IMR-90 (cell line): ENCODE data around the gene LRP1B. TPM values are rescaled to one million over a fixed set of nuclear protein-coding genes. Genes with fewer than 3 reads are reported as not detected.

Source experiments
- ATAC-seq: fragments of 200-7000 bp; cut with Tn5 transposase; 2 replicates; pipeline ENCODE4 v1.9.1; 2020; ENCODE audit warnings: low read depth, mild to moderate bottlenecking, moderate library complexity
- BruUV-seq: library from RNA; stranded (reverse); fragments of 400-500 nt; replicated peaks from 2 replicates; lab custom pipeline; 2021; lab: Mats Ljungman, UMichigan
- CTCF ChIA-PET: fragments of 300-600 bp; formaldehyde crosslinking; extraction: SDS; loops from one replicate; lab custom pipeline; 2021; ENCODE audit warnings: antibody characterized with exemption; lab: Yijun Ruan, JAX
- POLR2A ChIA-PET: fragments of 300-600 bp; sonication (Branson Sonifier 250); formaldehyde crosslinking; loops from one replicate; lab custom pipeline; 2022; ENCODE audit warnings: antibody characterized with exemption; ENCODE audit not compliant: unreplicated experiment; lab: Charles Lee
- DNase-seq: peaks from one replicate; pipeline ENCODE4 v3.0.0; 2013
- H2AFZ ChIP-seq: replicated peaks from 2 replicates; pipeline ENCODE3; 2013; ENCODE audit warnings: low read length, mild to moderate bottlenecking; ENCODE audit not compliant: poor library complexity
- H2AK5ac ChIP-seq: 2 replicates; pipeline ENCODE4 v1.6.1; 2013; ENCODE audit warnings: low read depth, low read length, inconsistent platforms
- H2AK9ac ChIP-seq: replicated peaks from 2 replicates; pipeline ENCODE3; 2013; ENCODE audit warnings: mild to moderate bottlenecking, low read depth, low read length, moderate library complexity; ENCODE audit not compliant: poor library complexity
- H2BK120ac ChIP-seq: 2 replicates; pipeline ENCODE4 v1.6.1; 2013; ENCODE audit warnings: low read depth, low read length, inconsistent platforms
- H2BK15ac ChIP-seq: 3 replicates; pipeline ENCODE4 v1.6.1; 2013; ENCODE audit warnings: low read depth, low read length, inconsistent platforms
- H2BK20ac ChIP-seq: 2 replicates; pipeline ENCODE4 v1.6.1; 2013; ENCODE audit warnings: low read depth, mild to moderate bottlenecking, inconsistent platforms, low read length, moderate library complexity
- H2BK5ac ChIP-seq: 2 replicates; pipeline ENCODE4 v1.6.1; 2013; ENCODE audit warnings: mild to moderate bottlenecking, low read depth, low read length, inconsistent platforms; ENCODE audit not compliant: poor library complexity, severe bottlenecking
- H3K14ac ChIP-seq: replicated peaks from 2 replicates; pipeline ENCODE4 v1.6.1; 2013; ENCODE audit warnings: low read depth, low read length, inconsistent platforms
- H3K18ac ChIP-seq: 2 replicates; pipeline ENCODE4 v1.6.1; 2013; ENCODE audit warnings: low read depth, low read length, control low read depth
- H3K23ac ChIP-seq: 2 replicates; pipeline ENCODE4 v1.6.1; 2013; ENCODE audit warnings: low read depth, low read length, inconsistent platforms
- H3K27ac ChIP-seq: 2 replicates; pipeline ENCODE4 v1.5.1; 2013; ENCODE audit warnings: mild to moderate bottlenecking, control low read depth, low read length; ENCODE audit not compliant: insufficient read depth
- H3K27me3 ChIP-seq: 2 replicates; pipeline ENCODE4 v1.6.1; 2013; ENCODE audit warnings: low read length; ENCODE audit not compliant: control insufficient read depth, insufficient read depth
- H3K36me3 ChIP-seq: 2 replicates; pipeline ENCODE4 v1.6.1; 2013; ENCODE audit warnings: low read length, mixed read lengths; ENCODE audit not compliant: control insufficient read depth, insufficient read depth
- H3K4ac ChIP-seq: 2 replicates; pipeline ENCODE4 v1.6.1; 2013; ENCODE audit warnings: low read depth, low read length, inconsistent platforms
- H3K4me1 ChIP-seq: 2 replicates; pipeline ENCODE4 v1.6.1; 2013; ENCODE audit warnings: low read length, mixed read lengths; ENCODE audit not compliant: control insufficient read depth, insufficient read depth
- H3K4me2 ChIP-seq: 2 replicates; pipeline ENCODE4 v1.6.1; 2013; ENCODE audit warnings: low read depth, mild to moderate bottlenecking, control low read depth, low read length, moderate library complexity
- H3K4me3 ChIP-seq: 2 replicates; pipeline ENCODE4 v1.5.1; 2013; ENCODE audit warnings: low read depth, mild to moderate bottlenecking, control low read depth, low read length, moderate library complexity; ENCODE audit not compliant: insufficient read depth
- H3K56ac ChIP-seq: 2 replicates; pipeline ENCODE4 v1.6.1; 2013; ENCODE audit warnings: low read length, inconsistent platforms; ENCODE audit not compliant: insufficient read depth; ENCODE audit errors: extremely low read depth
- H3K79me1 ChIP-seq, 2 experiments: 2 replicates each; pipeline ENCODE4 v1.6.1; 2013; ENCODE audit warnings: low read length in 2 of 2, inconsistent platforms in 1 of 2, low read depth in 1 of 2
- H3K9ac ChIP-seq: 2 replicates; pipeline ENCODE4 v1.6.1; 2013; ENCODE audit warnings: low read depth, low read length, control low read depth
- H3K9me1 ChIP-seq: 2 replicates; pipeline ENCODE4 v1.6.1; 2013; ENCODE audit warnings: low read length, inconsistent platforms; ENCODE audit not compliant: insufficient read depth
- H3K9me3 ChIP-seq: 2 replicates; pipeline ENCODE4 v1.6.1; 2013; ENCODE audit warnings: low read length; ENCODE audit not compliant: control insufficient read depth, insufficient read depth
- H4K20me1 ChIP-seq: 2 replicates; pipeline ENCODE4 v1.6.1; 2013; ENCODE audit warnings: low read length, inconsistent platforms; ENCODE audit not compliant: insufficient read depth
- H4K5ac ChIP-seq: 2 replicates; pipeline ENCODE4 v1.6.1; 2013; ENCODE audit warnings: mild to moderate bottlenecking, low read depth, low read length, control low read depth
- H4K8ac ChIP-seq, 2 experiments: 2 replicates each; pipeline ENCODE4 v1.6.1; 2013; ENCODE audit warnings: low read depth in 2 of 2, low read length in 2 of 2, control low read depth in 1 of 2, inconsistent platforms in 1 of 2
- H4K91ac ChIP-seq: 2 replicates; pipeline ENCODE4 v1.6.1; 2013; ENCODE audit warnings: low read depth, low read length, inconsistent platforms; ENCODE audit not compliant: insufficient read depth
- BHLHE40 ChIP-seq: fragments of 150-350 bp; IDR thresholded peaks from 2 replicates; pipeline ENCODE4 v1.6.1; 2016; ENCODE audit warnings: mild to moderate bottlenecking, low read depth, low read length
- CEBPB ChIP-seq: IDR thresholded peaks from 2 replicates; pipeline ENCODE4 v1.6.1; 2012; ENCODE audit warnings: low read depth, low read length, improper control_type of control experiment
- CHD1 ChIP-seq: IDR thresholded peaks from 2 replicates; pipeline ENCODE4 v1.6.1; 2012; ENCODE audit warnings: low read depth, low read length, improper control_type of control experiment
- ELK1 ChIP-seq: fragments of 150-350 bp; IDR thresholded peaks from 2 replicates; pipeline ENCODE4 v1.6.1; 2016; ENCODE audit warnings: low read depth, mild to moderate bottlenecking, low read length, moderate library complexity, borderline replicate concordance
- FOS ChIP-seq: fragments of 150-350 bp; IDR thresholded peaks from 2 replicates; pipeline ENCODE4 v1.6.1; 2016; ENCODE audit warnings: low read depth, low read length
- MAFK ChIP-seq: IDR thresholded peaks from 2 replicates; pipeline ENCODE4 v1.6.1; 2012; ENCODE audit warnings: low read depth, low read length, improper control_type of control experiment
- MAZ ChIP-seq: IDR thresholded peaks from 2 replicates; pipeline ENCODE4 v1.6.1; 2012; ENCODE audit warnings: low read depth, mild to moderate bottlenecking, low read length, improper control_type of control experiment, moderate library complexity, borderline replicate concordance
- MXI1 ChIP-seq: IDR thresholded peaks from 2 replicates; pipeline ENCODE4 v1.6.1; 2012; ENCODE audit warnings: low read depth, mild to moderate bottlenecking, low read length, moderate library complexity, borderline replicate concordance
- NFE2L2 ChIP-seq: fragments of 150-350 bp; IDR thresholded peaks from 2 replicates; pipeline ENCODE4 v1.6.1; 2016; ENCODE audit warnings: low read depth, mild to moderate bottlenecking, low read length
- POLR2A ChIP-seq: IDR thresholded peaks from 2 replicates; pipeline ENCODE4 v1.6.1; 2012; ENCODE audit warnings: mild to moderate bottlenecking, low read depth, low read length
- RAD21 ChIP-seq: IDR thresholded peaks from 2 replicates; pipeline ENCODE4 v1.6.1; 2012; ENCODE audit warnings: low read length, improper control_type of control experiment
- RCOR1 ChIP-seq: IDR thresholded peaks from 2 replicates; pipeline ENCODE4 v1.6.1; 2012; ENCODE audit warnings: mild to moderate bottlenecking, low read length, improper control_type of control experiment; ENCODE audit not compliant: insufficient replicate concordance
- RFX5 ChIP-seq: IDR thresholded peaks from 2 replicates; pipeline ENCODE4 v1.8.0; 2012; ENCODE audit warnings: low read depth, mild to moderate bottlenecking, low read length, moderate library complexity
- SMC3 ChIP-seq: fragments of 150-350 bp; IDR thresholded peaks from 2 replicates; pipeline ENCODE4 v1.6.1; 2016; ENCODE audit warnings: low read depth, mild to moderate bottlenecking, antibody characterized with exemption, low read length, moderate library complexity
- WGBS, 2 experiments: methylation state at CpG; one replicate each; pipeline versions ENCODE4 v1.1.5 to v1.1.7; 2013; ENCODE audit warnings: missing lambda C conversion rate in 2 of 2; ENCODE audit not compliant: insufficient read length in 1 of 2; ENCODE audit errors: extremely low coverage in 2 of 2; 5-methylcytosine and 5-hydroxymethylcytosine counted together
- dilution Hi-C: fragments of 300-500 bp; cut with HindIII; formaldehyde crosslinking; loops from one replicate; pipeline ENCODE4 v1.14.3; 2018; ENCODE audit warnings: low sequenced_read_pairs; ENCODE audit not compliant: unreplicated experiment
- in situ Hi-C: fragments of 300-500 bp; cut with MboI; formaldehyde crosslinking; loops from 3 replicates; pipeline ENCODE4 v1.14.3; 2019; ENCODE audit warnings: low sequenced_read_pairs, inconsistent platforms, mixed read lengths
- intact Hi-C: fragments of 100-400 bp; cut with micrococcal nuclease; formaldehyde crosslinking; loops from 2 replicates; pipeline ENCODE4 v1.10.0; 2022
- polyA plus RNA-seq, 3 experiments: library from polyadenylated mRNA; depleted of rRNA; stranded (reverse); fragments of >200 nt; gene quantifications; 2 replicates each; pipeline ENCODE4 v1.2.3, GENCODE V29; 2012; ENCODE audit warnings: low replicate concordance in 1 of 3
- total RNA-seq: library from RNA; depleted of rRNA; stranded (reverse); fragments of >200 nt; gene quantifications from 2 replicates; pipeline ENCODE4 v1.2.3, GENCODE V29; 2012
- TF ChIP-seq, protein P1 (sequence below): fragments of 150-350 bp; IDR thresholded peaks from 2 replicates; pipeline ENCODE4 v1.6.1; 2017; ENCODE audit warnings: mild to moderate bottlenecking, antibody characterized with exemption, low read length, low read depth
- TF ChIP-seq, protein P2 (sequence below): conservative IDR thresholded peaks from 2 replicates; pipeline ENCODE4 v1.5.1; 2012; ENCODE audit warnings: mild to moderate bottlenecking, low read depth, low read length, improper control_type of control experiment

The LRP1B gene
- total and polyA plus RNA-seq, 2 of the 4 experiments (the other 2 are of a cell fraction): under 0.01 to 0.02 TPM

DNA sequence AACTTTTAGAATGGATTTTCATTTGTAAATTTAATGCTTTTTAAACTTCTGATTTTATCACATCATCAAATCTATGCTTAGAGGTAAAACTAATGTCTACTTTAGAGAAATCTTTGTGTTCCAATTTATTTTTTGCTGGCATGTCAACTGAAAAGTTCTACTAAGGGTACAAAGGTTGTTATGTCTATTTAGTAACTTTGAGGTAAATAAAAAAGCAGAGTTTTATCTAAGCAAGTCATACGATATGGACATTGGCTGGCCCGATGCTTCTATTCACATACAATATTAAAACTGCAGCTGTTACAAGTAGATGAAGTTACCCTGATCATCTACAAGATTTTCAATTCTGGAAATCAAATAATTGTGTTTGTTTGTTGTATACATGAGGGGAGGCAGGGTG, 1575.1 kb downstream of the LRP1B start:
- Histone ChIP-seq H3K4me2 (no peak overlapping the region), H2BK120ac (no peak overlapping the region), H3K36me3 (no peaks in the 10 kb centered on the region), H3K9me3 (no peaks in the 10 kb centered on the region), H3K14ac (no peak overlapping the region), H3K9ac (no peak overlapping the region), H3K27me3 (no peaks in the 10 kb centered on the region), H2BK15ac (no peak overlapping the region), H3K4ac (no peak overlapping the region), H2BK5ac (no peak overlapping the region), H3K23ac (no peak overlapping the region), H4K8ac (no peak overlapping the region), H3K4me3 (no peak overlapping the region), H4K91ac (no peak overlapping the region), H4K20me1 (no peaks in the 10 kb centered on the region), H3K9me1 (no peaks in the 10 kb centered on the region), H3K27ac (no peak overlapping the region), H3K56ac (no peak overlapping the region), H3K79me1 (no peaks in the 10 kb centered on the region), H3K18ac (no peak overlapping the region), H2AFZ (no peak overlapping the region), H2BK20ac (no peak overlapping the region), H3K4me1 (no peaks in the 10 kb centered on the region), H2AK5ac (no peak overlapping the region), H2AK9ac (no peak overlapping the region), H4K5ac (no peak overlapping the region)
- DNase-seq: no peak
- dilution Hi-C loops: no loop called here
- in situ Hi-C loops: no loop called here
- no peak for ATAC-seq
- WGBS, 2 experiments: no CpG with 5 or more reads among the region's 2 CpGs
- POLR2A ChIA-PET: no interaction called here
- no TSS peak for BruUV-seq
- intact Hi-C loops: no loop called here
- no peak for TF ChIP-seq NFE2L2
- no peak for TF ChIP-seq BHLHE40
- TF ChIP-seq SMC3: no peak
- TF ChIP-seq, protein P1, sequence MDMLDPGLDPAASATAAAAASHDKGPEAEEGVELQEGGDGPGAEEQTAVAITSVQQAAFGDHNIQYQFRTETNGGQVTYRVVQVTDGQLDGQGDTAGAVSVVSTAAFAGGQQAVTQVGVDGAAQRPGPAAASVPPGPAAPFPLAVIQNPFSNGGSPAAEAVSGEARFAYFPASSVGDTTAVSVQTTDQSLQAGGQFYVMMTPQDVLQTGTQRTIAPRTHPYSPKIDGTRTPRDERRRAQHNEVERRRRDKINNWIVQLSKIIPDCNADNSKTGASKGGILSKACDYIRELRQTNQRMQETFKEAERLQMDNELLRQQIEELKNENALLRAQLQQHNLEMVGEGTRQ: no peak
- no peak for TF ChIP-seq MAFK
- no peak for TF ChIP-seq POLR2A
- TF ChIP-seq ELK1: no peak
- no peak for TF ChIP-seq MXI1
- no peak for TF ChIP-seq RCOR1
- no peak for TF ChIP-seq FOS
- TF ChIP-seq, protein P2, sequence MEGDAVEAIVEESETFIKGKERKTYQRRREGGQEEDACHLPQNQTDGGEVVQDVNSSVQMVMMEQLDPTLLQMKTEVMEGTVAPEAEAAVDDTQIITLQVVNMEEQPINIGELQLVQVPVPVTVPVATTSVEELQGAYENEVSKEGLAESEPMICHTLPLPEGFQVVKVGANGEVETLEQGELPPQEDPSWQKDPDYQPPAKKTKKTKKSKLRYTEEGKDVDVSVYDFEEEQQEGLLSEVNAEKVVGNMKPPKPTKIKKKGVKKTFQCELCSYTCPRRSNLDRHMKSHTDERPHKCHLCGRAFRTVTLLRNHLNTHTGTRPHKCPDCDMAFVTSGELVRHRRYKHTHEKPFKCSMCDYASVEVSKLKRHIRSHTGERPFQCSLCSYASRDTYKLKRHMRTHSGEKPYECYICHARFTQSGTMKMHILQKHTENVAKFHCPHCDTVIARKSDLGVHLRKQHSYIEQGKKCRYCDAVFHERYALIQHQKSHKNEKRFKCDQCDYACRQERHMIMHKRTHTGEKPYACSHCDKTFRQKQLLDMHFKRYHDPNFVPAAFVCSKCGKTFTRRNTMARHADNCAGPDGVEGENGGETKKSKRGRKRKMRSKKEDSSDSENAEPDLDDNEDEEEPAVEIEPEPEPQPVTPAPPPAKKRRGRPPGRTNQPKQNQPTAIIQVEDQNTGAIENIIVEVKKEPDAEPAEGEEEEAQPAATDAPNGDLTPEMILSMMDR: no peak
- no peak for TF ChIP-seq RFX5
- TF ChIP-seq MAZ: no peak
- no peak for TF ChIP-seq CEBPB
- TF ChIP-seq RAD21: no peak
- TF ChIP-seq CHD1: no peak
- CTCF ChIA-PET: no interaction called here
